ENCODE data around the gene CUX1.
"Not testable (repeated sequence)": the region's sequence is repeated elsewhere in the genome, so short reads cannot be mapped to it uniquely, and the experiment has no call there.

Gene CUX1

DNA sequence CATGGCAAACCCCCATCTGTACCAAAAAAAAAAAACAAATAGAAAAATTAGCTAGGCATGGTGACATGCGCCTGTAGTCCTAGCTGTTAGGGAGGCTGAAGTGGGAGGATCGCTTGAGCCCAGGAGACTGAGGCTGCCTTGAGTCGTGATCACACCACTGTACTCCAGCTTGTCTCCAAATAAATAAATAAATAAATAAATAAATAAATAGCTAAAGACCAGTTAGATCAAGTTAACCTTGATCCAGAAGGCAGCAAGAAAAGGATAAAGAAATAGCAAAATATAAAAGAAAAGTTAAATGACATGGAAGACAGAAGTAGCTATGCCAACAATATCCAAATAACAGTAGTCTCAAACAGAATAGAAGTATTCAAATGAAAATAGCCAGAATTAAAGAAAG is 337.0 kb downstream of the CUX1 start:
- no peak for DNase-seq

DNA sequence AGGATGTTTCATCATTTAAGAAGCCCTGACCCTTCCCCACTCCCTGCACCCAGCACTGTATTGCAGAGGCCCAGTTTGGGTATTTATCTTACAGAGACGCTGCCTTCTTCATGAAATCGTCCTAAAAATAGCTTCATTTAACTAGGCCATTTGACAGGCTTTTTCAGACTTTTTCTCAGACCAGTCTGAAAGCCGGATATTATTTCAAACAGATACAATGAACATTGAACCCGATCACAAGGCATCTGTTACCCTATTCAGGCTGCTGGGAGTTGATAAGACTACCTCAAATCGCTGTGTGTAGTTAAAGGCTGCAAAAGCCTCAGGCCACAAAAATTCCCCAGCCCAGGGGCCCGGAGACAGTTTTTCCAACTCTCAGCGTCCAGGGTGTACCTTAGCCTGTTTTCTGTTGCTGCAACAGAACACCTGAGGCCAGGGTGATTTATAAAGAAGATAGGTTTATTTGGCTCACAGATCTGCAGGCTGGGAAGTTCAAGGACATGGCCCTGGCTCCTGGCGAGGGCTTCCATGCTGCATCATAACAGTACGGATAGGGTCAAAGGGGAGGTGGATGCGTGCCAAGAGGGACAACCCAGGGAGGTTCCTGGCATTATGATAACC is 338.5 kb downstream of the CUX1 start:
- DNase-seq: no peak

DNA sequence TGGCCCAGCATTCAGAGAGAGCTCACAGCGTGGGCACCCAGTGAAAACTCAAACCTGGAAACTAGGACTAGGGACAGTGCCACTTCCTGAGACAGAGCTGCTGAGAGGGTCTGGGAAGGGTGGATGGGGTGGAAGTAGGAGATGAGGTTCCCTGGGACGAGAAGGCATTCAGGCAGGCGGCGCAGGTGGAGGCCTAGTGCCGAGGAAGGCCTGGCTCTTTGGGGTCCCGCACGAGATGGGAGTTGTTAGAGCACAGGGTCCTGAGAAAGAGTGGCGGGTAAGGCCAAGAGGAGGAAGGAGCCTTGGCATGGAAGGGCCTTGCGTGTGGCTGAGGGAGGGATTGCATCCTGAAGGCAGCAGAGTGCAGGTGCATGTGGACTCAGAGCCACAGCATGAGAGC is 339.4 kb downstream of the CUX1 start:
- DNase-seq: no peak

- no peak for DNase-seq
Measured at GRCh38 chr7:102165136-102165535, 347.7 kb downstream of the CUX1 start.

DNA sequence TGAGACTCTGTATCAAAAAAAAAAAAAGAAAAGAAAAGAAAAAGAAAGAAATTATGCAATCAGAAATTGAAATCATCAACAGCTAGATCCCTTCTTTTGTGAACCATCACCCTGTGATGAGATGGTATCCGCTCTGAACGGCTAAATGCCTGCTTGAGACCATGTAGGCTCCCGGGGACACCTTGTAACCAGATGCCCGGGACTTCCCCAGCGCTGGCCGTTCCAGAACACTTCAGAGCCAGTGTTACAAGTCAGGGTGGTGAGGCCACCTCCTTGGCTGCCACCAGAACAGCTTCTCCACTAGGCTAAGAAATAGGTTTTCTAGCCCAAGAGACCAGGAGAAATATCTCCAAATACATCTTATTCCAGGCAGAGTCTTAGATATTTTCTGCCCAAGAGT is 349.8 kb downstream of the CUX1 start:
- no peak for DNase-seq

GRCh38 chr7:102169651-102170392 is 352.4 kb downstream of the CUX1 start:
- no peak for DNase-seq

- no peak for DNase-seq
Measured at GRCh38 chr7:102170393-102170970, 353.1 kb downstream of the CUX1 start.

- DNase-seq: no peak
Measured at GRCh38 chr7:102173669-102174068, 356.2 kb downstream of the CUX1 start.

- peak; percentile 65 for DNase-seq
Measured at GRCh38 chr7:102175423-102176170, 358.2 kb downstream of the CUX1 start.

DNA sequence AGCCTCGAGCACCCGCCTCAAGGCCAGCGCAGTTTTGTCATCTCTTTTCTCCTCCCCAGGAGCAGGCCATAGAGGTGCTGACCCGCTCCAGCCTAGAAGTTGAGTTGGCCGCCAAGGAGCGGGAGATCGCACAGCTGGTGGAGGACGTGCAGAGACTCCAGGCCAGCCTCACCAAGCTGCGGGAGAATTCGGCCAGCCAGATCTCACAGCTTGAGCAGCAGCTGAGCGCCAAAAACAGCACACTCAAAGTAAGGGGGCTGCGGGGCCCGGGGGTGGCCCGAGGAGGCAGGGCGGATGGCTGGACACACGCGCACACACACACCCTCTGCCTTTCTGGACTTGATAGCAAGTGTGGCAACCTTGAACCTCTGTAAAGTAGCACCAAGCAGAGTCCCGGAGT is 361.0 kb downstream of the CUX1 start:
- no peak for DNase-seq

- no peak for DNase-seq
Measured at GRCh38 chr7:102180727-102181126, 363.3 kb downstream of the CUX1 start.

- no peak for DNase-seq
Measured at GRCh38 chr7:102181517-102181916, 364.1 kb downstream of the CUX1 start.

GRCh38 chr7:102182016-102182415 is 364.6 kb downstream of the CUX1 start:
- DNase-seq: no peak

GRCh38 chr7:102183848-102184247 is 366.4 kb downstream of the CUX1 start:
- not testable (repeated sequence) for DNase-seq

DNA sequence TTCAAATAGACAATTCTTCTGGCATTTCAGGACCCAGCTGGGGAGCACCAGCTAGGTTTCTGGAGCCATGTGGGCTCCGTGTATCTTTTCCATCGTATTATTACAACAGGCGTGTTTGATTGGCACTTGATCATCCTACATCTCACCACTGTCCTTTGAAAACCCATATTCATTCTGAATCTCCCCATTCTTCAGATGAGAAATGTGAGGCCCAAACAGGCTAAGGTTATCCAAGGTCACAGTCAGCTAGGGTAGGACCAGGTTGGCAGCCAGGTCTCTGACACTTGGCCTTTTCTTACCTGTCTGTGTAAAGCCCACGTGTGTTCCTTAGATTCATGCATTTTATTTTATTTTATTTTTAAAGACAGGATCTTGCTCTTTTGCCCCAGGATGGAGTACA is 366.9 kb downstream of the CUX1 start:
- DNase-seq: no peak

- no peak for DNase-seq
Measured at GRCh38 chr7:102185796-102186195, 368.4 kb downstream of the CUX1 start.

GRCh38 chr7:102186306-102186705 is 368.9 kb downstream of the CUX1 start:
- no peak for DNase-seq

GRCh38 chr7:102188746-102189145 is 371.3 kb downstream of the CUX1 start:
- DNase-seq: no peak

DNA sequence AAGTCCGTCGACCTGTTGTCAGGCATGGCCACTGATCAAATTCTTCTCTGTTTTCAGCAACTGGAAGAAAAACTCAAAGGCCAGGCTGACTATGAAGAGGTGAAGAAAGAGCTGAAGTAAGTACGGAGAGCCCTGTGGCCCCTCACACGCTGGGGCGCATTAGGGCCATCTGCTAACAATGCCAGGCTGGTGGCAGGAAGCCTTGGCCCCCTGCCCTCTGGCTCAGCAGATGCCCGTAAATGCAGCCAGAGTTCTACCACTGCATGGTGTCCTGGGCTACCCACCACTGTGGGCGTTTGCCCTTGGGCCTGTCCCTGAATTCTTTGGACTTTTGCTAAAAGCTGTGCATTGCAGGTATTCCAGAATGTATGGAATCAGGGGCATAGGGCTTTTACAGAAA is 372.3 kb downstream of the CUX1 start:
- no peak for DNase-seq

DNA sequence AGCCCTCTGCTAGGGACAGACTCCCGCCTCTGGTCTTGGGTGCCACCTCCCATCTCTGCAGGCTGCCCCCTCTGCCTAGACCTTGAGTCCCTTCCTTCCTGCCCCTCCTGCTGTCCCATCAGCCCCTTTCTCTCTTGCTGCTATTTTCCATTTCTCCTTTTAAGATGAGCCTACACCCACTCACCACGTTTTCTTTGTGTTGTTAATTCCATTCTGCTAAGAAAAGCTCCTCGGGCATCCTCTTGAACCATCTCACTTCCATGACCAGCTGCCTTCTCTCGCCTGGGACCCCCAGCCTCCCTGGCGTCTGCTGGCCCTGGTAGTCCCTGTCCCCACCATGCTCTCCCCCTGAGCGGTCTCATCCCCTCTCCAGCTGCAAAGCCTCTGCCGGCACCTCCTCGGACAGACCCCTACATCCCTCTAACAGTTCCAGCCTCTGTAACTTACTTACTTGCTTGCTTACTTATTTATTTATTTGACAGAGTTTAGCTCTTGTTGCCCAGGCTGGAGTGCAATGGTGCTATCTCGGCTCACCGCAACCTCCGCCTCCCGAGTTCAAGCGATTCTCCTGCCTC is 373.4 kb downstream of the CUX1 start:
- no peak for DNase-seq

DNA sequence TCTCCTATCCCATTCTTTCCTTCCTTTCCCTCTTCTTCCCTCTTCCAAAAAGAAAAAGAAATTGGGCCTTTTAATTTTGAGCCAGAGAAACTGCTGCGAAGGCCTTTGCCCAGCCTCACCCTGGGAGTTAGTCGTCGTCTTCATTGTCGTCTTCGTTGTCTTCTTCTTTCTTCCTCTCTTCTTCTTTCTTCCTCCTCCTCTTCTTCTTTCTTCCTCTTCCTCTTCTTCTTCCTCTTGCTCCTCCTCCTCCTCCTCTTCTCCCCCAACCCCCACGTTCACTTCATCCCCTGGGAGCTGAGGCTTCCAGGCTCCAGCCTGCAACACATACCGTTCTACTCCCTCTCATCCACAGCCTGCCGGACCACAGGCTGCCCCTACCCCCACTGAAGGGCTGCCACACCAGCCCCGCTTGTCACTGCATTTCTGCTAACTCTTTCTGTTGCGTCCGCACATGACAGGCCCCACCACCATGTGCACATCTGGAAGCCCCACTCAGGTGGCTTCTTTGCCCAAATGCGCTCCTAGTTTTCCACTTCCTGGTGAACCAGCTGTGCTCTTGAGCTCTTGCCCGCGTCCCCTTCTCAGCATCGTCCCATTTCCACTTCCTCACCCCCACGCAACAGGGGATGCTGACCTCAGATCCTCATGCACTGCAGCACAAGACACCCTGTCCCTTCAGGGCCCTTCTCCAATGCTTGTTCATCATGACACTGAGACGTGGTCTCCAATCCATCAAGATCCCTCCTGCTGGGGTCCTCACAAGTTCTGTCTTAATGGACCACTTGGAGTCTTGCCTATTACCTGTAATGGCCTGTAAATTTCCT is 374.3 kb downstream of the CUX1 start:
- DNase-seq: no peak

GRCh38 chr7:102192790-102193189 is 375.4 kb downstream of the CUX1 start:
- DNase-seq: no peak

Measured in midbrain (tissue), 1 donor.